M059J (cell line): ENCODE measurements around the gene SMG6. TPM values are rescaled to one million over a fixed set of nuclear protein-coding genes. Genes with fewer than 3 reads are reported as not detected.

Experiments
- DNase-seq: peaks from one replicate; pipeline ENCODE4 v3.0.0-alpha.2; 2012; ENCODE audit warnings: low read depth
- total RNA-seq: library from RNA; depleted of rRNA; stranded (reverse); fragments of >200 nt; shearing (Covaris generic); gene quantifications from 2 replicates; pipeline ENCODE4 v1.2.3, GENCODE V29; 2014

Gene SMG6
- total RNA-seq, 1 experiment from 2014 or later: 36.8 TPM

- no peak for DNase-seq
Measured at GRCh38 chr17:2105663-2106062, 197.9 kb downstream of the SMG6 start.

DNA sequence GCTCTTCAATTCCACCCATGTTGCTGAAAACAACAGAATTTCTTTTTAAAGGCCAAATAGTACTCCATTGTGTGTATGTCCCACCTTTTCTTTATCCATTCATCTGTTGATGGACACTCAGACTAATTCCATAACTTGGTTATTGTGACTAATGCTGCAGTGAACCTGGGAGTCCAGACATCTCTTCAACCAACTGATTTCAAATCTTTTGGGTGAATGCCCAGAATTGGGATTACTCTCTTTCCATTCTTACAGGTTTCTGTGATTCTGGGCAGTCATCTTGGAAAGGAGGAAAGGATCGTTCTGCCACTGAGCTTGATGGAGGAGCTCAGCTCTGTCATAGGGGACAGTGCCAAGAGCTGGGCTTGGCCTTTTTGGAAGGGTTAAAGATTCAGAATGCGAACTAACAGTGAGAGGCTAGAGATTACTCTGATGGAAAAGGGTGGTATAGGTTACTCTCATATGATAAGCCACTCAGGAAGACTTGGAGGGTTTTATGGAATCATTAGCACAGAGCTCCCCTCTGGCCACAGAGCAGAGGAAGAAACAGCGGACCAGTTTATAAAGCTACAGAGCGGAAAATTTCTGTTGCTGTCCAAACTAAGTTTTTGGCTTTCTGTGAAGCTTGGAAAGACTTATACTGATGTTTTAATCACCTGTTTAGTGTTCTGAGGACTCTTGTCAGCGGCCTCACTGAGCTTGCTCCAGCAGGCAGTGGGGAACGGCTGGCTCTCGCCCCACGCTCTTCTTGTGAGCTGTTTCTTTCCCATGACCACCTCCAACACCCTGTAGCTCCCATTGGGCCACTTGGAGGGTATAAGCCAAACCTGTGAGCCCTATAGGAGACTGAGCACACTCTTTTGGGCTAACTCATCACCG lies 200.4 kb downstream of the SMG6 start:
- DNase-seq: peak; percentile 91

- peak; percentile 91 for DNase-seq
Measured at GRCh38 chr17:2101448-2102257, 201.9 kb downstream of the SMG6 start.

- DNase-seq: no peak
Measured at GRCh38 chr17:2095536-2095910, 208.1 kb downstream of the SMG6 start.

- DNase-seq: peak; percentile 27
Measured at GRCh38 chr17:2094891-2095535, 208.6 kb downstream of the SMG6 start.

DNA sequence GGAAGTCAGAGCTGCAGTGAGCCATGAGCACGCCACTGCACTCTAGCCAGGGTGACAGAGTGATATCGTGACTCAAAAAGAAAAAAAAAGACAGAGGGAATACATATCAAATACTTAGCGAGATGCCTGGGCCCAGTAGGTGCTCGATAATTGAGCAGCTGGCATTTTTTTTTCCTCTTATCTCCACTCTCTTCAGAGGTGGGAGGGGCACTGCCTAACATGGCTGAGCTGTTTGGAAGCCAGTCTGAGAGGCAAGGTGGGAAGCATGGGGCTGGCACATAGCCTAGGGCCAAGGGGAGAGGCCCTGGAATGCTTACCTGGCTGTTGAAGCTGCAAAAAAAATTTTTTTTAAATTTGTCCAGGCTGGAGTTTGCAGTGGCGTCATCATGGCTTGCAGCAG lies 210.2 kb downstream of the SMG6 start:
- no peak for DNase-seq

DNA sequence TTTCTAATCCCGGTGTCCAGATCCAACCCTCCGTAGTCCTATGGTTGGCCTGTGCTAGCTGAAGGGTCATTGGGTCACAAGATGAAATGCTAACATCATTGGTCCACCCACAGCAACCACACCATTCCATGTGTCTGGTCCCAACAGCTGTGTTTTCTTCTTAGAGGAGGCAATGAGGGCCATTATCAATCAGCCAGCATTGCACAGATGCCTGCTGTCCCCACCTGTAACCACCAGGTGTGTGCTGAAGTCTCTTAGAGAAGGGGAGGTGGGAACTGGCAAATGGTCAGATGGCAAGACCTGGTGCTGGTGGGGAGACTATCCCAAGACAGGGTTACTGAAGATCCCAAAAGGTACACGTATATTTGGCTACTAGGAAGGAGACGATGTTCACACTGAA lies 211.3 kb downstream of the SMG6 start:
- DNase-seq: no peak

GRCh38 chr17:2090804-2091534 lies 212.6 kb downstream of the SMG6 start:
- DNase-seq: peak; percentile 92

DNA sequence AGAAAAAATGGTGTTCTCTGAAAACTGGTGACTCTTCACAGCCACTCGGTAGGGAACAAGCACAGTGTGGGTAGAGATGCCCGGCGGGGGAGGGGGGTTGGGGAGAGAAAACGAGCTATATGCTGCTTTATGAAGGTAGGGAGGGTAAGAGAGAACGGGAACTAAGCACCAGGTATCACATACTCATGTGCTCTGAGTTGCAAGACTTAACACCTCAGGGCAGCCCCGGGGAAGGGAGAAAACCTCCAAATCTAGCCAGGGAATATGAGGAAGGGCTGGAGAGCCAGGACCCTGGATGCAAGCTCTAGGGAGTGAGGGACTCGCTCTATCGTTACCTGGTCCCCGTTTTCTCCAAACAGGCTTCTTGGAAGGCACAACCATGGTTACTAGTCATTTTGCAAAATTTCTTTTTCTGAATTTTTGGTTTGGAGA lies 213.4 kb downstream of the SMG6 start:
- no peak for DNase-seq

- no peak for DNase-seq
Measured at GRCh38 chr17:2089021-2089422, 214.6 kb downstream of the SMG6 start.

- peak; percentile 68 for DNase-seq
Measured at GRCh38 chr17:2087597-2088211, 215.9 kb downstream of the SMG6 start.

DNA sequence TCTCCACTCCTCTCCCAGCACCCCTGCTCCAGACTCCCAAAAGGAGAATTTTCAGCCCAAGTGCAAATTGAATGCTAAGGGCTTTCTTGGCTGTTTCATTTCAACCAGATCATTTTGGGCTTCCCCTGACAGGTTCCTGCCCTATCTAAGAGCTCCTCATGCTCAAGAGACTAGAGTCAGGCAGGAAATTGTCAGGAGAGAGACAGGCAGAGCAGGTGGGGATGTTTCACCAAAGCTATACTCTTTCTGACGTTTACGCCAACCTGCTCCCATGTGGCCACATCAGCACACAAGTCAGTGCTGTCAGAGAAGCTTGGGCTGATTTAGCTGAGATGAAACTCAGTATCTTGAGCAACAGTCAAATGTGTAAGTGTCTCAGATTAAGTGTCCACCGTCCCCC lies 217.3 kb downstream of the SMG6 start:
- no peak for DNase-seq

GRCh38 chr17:2085648-2085949 lies 218.0 kb downstream of the SMG6 start:
- peak; percentile 67 for DNase-seq

DNA sequence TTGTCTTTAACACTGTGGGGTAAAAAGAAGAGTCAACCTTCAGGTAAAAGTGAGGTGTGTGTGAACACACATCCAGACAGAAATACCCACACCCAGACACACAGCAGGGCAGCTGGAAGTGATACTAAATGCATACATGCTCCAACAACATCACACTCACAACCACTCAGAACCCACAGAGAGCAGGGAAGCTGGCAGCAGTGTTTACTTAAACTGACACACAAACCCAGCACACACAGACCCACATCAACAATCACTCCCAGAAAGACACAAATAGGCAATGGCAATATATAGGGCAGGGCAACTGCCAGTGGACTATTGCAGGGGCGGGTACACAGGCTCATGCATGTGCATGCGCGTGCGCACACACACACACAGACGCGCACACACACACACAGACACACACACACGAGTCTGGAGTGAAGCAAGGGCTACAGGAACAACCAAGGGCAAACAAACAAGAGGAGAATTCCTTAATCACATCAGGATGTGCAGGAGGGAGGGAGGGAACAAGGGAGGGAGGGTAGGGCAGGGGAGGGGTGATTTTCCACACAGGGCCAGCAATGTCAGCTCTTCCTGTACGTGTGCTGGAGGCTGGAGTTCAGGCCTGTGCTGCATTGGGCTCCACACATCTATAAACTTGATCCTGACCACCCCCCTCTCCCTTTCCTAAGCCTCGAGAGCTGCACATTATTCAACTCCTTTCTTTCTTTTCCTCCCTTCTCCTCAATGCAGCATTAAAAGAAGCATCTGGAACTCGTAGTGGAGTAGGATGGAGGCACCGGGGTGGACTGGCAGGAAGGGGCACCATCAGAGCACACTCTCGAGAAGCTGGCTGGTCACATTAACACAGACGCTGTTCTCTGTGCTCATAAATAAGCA lies 218.6 kb downstream of the SMG6 start:
- peak; percentile 65 for DNase-seq

DNA sequence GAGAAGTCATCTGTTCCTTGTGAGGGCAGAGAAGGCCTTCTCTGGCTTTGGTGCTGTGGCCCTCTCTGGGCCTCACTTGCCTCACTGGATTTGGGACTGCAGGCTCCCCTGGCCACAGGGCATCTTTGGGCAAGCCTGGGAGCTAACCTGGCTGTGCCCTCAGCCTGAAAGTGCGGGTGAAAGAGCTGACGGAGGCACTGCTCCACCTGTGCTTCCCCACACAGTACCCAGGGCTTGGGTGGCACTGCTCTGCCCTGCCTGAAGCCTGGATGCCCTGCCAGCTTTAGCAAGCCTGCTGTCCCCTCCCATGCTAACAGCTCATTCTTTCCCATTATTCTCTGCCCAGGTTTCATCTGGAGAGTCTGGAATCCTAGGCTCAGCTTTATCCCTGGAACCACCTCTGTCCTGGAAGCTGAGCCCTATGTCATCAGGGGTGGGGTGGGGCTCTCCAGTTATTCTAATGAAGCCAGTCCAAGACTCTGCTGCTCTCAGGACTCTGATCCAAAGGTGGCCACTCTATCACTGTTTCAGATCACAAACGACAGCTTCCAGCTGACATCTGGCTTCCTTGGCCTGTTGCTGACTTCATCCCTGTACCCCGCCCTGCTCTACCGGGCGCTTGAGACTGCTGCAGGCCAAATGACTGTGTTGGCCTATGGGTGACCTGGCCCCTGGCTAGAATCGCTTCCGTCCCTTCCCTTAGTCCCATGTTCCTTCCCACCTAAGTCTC lies 219.4 kb downstream of the SMG6 start:
- DNase-seq: peak; percentile 89

GRCh38 chr17:2083613-2084035 lies 220.0 kb downstream of the SMG6 start:
- peak; percentile 25 for DNase-seq

GRCh38 chr17:2082003-2082781 lies 221.4 kb downstream of the SMG6 start:
- no peak for DNase-seq

- DNase-seq: peak; percentile 86
Measured at GRCh38 chr17:2081564-2081963, 222.0 kb downstream of the SMG6 start.

DNA sequence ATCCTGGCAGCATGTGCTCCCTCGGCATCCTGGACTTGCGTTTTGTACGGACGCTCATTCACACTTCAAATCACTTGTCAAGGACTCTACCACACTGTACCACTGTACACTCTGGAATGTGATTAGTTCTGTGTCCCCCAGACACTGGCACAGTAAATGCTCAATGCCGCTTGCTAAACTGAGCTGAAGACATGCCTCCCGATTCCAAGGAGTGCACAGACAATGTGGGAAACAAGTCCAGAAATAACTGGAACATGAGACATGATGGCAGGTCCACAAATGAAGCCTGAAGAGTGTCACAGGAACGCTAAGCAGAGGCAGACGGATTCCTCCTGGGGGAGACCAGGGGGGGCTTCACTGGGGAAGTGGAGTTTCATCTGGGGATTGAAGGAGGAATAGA lies 226.5 kb downstream of the SMG6 start:
- DNase-seq: no peak
